Right forelimb (tissue), 1 donor: ENCODE measurements around the gene ZNF783.
"Not testable (repeated sequence)": the region's sequence is repeated elsewhere in the genome, so short reads cannot be mapped to it uniquely, and the experiment has no call there.

ENCODE experiments used
- DNase-seq: peaks from one replicate; pipeline ENCODE4 v3.0.0-alpha.2; 2018

ZNF783 gene

DNA sequence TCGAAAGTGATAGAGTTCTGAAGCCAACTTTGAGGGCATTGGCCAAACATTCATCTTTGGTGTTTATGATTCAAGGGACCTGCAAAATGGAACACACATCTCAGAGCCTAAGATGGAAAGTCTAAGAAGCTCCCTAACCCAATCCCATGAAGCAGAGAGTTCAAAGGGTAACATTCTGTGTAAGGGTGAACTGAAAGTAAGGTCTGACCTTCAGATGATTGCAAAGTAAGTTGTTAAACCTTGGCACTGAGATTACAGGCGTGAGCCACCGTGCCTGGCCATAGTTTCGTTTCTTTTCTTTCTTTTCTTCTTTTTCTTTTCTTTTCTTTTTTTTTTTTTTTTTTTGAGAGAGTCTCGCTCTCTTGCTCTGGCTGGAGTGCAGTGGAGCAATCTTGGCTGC, 20.3 kb upstream of the ZNF783 start:
- no peak for DNase-seq

DNA sequence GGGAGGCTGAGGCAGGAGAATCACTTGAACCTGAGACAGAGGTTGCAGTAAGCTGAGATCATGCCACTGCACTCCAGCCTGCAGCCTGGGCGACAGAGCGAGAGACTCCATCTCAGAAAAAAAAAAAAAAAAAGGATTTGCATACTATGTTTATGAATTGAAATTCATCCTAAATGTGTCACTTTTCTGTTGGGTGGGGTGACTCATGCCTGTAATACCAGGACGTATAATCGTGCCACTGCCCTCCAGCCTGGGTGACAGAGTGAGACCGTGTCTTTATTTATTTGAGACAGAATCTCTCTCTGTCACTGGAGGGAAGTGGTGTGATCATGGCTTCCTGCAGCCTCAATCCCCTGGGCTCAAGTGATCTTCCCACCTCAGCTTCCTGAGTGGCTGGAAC, 16.8 kb upstream of the ZNF783 start:
- DNase-seq, result no peak

DNA sequence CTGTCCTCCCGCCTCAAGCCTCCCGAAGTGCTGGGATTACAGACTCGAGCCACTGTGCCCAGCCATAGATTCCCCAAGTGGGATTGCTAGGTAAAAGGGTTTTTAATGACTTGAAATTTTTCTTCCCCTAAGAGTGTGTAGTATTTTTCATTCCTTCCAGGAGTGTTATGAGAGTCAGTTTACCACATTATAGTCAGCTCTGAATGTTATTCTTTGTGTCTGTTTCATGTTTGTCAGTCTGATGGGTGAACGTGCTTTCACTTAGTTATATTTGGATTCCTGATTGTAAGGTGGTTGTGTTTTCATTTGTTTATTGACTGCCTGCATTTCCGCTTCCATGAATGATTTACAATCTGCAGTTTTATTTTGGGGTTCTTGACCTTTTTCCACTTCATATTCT, 16.3 kb upstream of the ZNF783 start:
- no peak for DNase-seq

DNA sequence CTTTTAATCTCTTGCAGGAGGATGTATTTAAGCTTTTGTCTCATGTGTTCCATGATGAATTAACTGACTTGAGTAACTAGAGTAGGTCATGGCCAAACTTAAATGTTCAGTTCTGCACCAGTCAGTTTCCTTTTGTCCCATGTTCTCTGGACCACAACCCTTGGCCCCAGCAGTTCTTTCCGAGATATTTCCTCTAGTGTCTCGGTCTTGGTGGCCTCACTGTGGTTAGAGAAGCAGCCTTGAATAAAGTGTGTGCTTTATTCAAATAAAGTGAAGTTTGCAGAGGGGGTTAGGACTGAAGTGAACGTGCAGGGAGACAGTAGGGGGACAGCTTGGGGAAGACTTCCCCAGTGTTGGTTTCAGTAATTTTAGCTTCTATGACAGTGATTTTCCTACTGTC, 13.2 kb upstream of the ZNF783 start:
- no peak for DNase-seq

DNA sequence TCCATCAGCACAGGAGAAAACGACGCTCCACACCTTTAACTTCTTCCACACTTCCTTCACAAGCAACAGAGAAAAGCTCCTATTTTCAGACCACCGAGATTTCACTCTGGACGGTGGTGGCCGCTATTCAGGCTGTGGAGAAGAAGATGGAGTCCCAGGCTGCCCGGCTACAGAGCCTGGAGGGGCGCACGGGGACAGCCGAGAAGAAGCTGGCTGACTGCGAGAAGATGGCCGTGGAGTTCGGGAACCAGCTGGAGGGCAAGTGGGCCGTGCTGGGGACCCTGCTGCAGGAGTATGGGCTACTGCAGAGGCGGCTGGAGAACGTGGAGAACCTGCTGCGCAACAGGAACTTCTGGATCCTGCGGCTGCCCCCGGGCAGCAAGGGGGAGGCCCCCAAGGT, 11.8 kb upstream of the ZNF783 start:
- DNase-seq, result not testable (repeated sequence)

DNA sequence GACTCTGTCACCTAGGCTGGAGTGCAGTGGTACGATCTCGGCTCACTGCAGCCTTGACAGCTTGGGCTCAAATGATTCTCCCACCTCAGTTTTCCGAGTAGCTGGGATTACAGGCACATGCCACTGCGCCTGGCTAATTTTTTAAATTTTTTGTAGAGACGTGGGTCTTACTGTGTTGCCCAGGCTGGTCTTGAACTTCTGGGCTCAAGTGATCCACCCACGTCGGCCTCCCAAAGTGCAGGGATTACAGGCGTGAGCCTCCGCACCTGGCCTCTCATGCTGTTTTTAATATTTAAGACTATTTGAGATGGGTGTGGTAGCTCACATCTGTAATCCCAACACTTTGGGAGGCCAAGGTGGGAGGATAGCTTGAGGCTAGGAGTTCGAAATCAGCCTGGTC, 10.5 kb upstream of the ZNF783 start:
- not testable (repeated sequence) for DNase-seq

DNA sequence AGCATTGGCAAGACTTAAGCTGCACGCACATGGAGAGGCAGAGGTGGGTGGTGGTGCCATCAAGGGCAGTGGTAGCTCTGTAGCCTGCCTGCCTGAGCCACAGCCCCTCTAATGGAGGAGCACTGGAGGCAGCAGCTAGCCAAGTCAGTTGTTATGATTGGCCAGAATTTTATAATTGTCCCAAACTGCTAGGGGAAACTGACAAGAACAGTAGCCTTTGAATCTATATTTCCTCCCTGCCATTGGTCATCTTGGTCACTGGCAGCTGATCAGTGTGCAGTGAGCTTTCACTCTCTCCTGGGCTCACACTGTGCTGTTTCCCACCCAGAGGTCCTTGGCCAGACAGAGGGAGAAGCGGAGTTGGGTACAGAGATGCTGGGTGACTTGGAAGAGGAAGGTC, 9.6 kb upstream of the ZNF783 start:
- DNase-seq, result no peak

DNA sequence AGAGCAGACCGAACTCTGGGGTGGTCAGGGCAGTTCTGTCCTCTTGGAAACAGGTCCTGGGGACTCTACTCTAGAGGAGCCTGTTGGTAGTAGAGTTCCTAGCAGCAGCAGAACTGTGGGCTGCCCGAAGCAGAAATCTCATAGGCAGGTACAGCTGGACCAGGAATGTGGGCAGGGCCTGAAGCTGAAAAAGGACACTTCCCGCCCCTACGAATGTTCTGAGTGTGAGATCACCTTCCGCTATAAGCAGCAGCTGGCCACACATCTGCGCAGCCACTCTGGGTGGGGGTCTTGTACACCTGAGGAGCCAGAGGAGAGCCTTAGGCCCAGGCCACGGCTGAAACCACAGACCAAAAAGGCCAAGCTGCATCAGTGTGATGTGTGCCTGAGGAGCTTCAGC, 8.3 kb upstream of the ZNF783 start:
- no peak for DNase-seq

DNA sequence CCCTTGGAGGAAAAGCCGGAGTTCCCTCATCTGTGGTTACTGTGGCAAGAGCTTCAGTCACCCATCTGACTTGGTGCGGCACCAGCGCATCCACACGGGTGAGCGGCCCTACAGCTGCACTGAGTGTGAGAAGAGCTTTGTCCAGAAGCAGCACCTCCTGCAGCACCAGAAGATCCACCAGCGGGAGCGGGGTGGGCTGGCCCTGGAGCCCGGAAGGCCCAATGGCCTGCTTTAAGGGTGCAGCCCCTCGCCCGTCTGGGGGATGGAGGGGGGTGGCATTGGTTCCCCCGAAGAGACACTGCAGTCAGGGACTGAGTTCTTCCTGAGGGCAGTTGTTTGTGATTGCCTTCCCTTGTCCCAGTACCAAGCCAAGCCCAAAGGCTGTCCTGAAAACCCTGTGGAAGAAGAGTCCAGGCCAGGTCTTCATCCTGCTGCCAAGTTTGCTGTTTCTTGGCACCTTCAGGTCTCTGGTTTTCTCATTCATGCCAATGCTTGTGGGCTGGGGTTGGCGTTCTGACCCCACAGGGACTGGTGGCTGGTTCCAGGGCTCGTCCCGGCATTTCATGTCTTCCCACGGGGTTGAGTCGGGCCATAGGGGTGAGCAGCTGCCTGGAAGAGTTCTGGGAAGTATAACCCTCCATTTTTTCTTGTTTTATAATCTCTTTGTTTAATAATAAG, 7.7 kb upstream of the ZNF783 start:
- DNase-seq, result no peak

DNA sequence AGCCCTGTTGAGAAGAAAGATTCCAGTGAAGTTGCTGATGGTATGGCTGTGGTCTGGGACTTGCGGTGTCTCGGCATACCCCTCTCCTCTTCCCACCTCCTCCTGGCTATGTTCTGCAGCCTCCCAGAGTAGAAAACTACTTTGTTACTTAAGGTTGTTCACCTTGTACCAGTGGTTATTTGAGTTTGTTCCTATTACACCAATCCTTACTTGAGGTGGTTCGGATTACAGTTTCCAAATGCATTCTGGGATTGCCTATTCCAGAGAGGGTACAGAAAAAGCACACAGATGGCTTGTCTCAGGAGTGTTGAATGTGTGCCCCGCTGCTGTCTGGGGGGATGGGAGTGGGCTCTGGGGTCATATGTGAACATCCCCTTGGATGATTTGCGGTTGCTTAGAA, 6.8 kb upstream of the ZNF783 start:
- no peak for DNase-seq

DNA sequence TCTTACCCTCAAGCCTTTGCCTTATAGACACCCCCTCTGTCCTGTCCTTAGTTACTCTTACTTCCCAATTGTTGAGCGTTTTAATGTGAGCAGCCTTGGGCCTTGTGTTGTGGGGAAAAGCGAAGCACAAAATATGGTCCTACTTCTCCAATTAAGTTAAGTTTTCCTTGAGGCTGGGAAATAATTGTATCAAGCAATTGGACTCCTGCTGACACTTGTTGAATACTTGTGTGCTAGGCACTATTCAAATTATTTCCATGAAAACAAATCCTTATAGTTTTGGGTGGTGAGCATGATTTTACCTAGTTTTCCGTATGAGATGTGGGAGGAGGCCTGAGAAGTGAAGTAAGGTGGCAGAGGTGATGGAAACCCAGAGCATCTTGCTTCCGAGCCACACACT, 5.4 kb upstream of the ZNF783 start:
- DNase-seq, result no peak

DNA sequence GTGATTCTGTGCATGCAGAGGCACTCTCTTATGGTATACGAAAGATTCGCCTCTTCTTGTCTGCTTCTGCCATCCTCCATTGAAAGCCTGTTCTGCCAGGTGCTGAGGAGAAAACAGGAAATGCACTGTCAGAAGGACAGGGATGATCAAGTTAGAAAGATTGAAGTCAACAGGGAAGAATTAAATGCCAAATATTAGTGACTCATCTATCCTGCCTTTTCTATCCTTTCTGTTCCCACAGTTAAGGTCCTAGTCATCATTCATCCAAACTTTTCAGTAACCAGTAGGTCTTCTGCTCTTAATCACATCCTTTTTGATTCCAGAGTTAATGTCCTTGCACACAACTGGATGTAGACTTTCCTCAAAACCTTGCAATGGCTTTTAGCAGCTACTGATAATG, 4.8 kb upstream of the ZNF783 start:
- DNase-seq, result no peak

DNA sequence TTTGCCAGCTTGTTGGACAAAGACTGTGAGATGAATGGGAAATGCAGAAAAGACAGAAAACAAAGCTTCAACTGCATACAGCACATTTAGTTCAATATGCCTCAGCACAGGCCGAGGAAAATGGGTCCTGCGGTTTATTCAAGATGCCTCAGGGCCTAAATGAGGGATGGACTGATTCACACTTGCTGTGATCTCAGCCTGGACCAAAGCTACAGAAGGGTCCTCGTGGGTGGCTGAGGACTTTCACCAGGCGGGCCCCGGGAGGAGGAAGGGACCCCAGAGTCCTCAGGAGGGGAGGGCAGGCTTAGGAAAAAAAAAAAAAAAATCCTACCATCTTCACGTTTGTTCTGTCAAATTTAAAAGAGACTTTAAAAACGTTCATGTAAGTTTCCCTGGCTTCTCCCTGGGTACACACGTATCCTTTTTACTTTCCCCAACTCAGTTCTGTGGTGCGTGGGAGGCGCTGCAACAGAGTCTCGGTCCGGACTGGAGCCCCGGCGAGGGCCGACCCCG, 624 bp upstream of the ZNF783 start:
- no peak for DNase-seq

DNA sequence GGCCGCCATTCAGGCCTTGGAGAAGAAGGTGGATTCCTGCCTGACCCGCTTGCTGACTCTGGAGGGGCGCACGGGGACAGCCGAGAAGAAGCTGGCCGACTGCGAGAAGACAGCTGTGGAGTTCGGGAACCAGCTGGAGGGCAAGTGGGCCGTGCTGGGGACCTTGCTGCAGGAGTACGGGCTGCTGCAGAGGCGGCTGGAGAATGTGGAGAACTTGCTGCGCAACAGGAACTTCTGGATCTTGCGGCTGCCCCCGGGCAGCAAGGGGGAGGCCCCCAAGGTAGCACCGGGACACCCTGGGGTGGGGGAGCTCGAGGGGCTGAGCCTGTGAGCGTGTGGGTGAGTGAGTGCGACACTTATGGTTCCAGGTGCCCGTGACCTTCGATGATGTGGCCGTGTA, 4.5 kb downstream of the ZNF783 start:
- no peak for DNase-seq

DNA sequence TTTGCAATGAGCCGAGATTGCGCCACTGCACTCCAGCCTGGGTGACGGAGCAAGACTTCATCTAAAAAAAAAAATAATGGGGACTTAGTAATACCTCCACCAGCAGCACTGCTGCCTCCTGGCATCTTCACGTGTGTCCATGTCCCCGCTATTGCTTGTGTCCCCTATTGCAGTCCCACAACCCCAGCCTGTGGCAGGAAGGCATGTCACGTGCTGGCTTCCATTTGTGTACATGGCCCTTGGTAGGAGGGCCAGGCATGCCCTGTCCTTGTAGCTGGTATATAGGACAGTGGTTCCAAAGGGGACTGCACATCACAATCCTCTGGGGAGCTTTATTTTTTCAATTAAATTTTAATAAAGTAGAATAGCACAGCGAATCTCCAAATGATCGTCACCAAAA, 5.7 kb downstream of the ZNF783 start:
- DNase-seq, result no peak

DNA sequence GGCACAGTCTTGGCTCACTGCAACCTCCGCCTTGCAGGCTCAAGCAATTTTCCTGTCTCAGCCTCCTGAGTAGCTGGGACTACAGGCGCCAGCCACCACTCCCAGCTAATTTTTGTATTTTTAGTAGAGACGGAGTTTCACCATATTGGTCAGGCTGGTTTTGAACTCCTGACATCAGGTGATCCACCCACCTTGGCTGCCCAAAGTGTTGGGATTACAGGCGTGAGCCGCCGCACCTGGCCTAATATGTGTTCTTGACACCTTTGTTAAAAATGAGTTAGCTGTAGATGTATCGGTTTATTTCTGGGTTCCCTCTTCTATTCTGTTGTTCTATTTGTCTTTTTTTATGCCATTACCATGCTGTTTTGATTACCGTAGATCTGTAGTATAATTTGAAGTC, 12.4 kb downstream of the ZNF783 start:
- DNase-seq, result not testable (repeated sequence)

DNA sequence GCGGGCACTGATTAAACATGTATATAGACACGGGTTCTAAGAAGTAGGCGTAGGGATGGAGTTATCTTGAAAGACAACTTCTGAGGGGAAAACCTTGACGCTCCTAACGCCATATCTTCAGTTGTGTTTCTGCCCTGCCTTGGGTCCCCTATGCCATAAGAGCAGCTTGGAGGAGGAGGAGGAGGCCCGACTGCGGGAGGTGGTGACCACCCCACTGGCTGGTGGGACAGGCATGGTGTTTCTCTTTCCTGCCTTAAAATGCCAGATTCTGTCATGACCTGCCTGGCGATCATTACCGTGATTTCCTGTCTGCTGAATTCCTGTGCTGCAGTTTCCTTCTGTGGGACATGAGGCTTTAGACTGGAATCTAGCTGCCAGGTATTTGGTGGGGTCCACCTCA, 15.9 kb downstream of the ZNF783 start:
- DNase-seq, result no peak

DNA sequence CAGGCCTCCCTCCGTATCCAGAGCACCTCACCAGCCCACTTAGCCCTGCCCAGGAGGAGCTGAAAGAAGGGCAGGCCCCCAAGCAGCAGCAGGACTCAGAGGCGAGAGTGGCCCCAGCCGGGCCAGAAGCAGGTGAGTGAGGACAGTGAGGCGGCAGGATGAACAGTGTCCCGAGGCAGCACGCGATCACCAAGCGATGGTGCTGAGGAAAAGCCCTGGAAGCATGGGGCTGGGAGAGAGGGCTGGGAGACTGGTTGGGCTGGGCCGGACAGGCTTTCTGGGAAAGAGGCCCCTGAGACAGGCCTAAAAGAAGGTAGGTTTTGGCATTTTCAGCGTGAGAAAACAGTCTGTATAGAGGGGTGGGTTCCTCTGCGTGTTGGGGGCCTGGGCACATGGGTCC, 16.4 kb downstream of the ZNF783 start:
- no peak for DNase-seq

DNA sequence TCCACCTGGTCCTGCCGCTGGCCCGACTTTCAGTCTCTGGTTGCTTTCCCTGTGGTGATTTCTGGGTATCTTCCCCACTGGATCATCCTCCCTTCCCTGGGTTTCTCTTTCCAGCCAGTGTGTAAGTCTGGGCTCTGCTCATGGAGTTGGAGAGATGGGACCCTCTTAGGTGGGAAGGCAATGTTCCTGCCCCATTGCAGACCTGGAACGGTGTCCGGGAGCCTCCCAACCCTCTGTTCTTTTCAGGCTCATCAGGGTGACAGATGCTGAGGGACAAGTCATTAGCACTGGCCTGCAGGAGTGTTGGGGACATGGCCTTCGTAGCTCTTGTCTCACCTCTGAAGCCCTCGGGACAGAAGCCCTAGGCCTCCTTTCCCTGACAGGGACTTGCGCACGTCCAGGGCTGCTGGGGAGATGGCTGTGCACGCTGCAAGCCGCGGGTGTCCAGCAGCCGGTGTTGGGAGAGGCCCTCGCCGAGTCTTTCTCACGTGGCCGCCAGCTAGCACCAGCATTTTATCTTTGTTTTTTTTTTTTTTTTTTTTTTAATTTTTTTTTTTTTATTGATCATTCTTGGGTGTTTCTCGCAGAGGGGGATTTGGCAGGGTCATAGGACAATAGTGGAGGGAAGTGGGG, 17.2 kb downstream of the ZNF783 start:
- DNase-seq, result no peak

DNA sequence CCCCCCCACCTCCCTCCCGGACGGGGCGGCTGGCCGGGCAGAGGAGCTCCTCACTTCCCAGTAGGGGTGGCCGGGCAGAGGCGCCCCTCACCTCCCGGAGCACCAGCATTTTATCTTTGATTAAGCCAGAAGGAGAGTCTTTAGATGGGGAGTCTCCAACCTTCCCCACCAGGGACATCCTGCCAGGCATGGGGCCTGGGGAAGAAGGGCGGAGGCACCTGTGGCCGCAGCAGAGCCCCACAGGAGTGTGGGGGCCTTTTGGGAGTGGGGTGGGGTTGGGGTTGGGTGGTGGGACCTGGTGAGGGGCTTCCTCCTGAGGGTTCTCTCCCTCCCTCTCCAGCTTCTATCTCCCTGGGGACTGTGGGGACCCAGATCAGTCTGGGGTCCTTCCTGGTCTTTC, 18.2 kb downstream of the ZNF783 start:
- DNase-seq, result no peak

DNA sequence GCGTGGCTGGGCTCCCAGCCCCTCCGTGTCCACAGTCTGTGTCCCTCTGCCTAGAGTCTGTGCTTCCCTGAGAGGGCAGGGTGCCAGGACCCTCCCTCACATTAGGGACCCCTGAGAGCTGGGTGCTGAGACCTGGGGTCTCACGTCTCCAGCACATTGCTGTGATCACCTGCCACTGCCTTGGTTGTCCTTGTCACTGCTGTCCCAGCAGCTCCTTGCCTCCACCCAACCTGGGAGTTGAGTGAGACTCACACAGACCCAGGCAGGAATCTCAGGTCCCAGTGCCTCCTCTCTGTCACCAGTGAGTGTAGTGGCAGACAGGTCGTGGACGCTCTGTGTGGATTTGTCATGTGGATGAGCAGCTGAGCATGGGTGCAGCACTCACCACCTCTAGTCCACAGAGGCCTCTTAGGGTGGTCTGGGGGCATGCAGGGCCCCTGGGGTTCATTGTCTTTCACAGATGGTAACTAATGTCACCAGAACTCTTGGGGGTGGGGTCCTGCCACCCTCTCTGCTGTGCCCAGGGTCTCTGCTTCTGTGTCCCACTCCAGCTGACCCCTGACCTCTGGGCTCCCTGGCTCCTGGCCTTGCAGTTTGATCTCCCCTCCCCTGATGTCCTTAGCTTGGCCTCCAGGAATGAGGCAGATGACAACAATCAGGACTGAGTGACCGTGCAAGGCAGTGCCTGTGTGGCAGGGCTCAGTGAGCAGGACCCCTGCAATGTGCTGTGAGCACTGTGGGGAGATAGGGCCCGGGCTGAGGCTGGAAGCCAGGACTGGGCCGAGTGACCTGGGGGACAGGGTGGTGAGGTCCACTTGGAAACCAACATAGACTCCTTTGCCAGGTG, 18.9 kb downstream of the ZNF783 start:
- no peak for DNase-seq

DNA sequence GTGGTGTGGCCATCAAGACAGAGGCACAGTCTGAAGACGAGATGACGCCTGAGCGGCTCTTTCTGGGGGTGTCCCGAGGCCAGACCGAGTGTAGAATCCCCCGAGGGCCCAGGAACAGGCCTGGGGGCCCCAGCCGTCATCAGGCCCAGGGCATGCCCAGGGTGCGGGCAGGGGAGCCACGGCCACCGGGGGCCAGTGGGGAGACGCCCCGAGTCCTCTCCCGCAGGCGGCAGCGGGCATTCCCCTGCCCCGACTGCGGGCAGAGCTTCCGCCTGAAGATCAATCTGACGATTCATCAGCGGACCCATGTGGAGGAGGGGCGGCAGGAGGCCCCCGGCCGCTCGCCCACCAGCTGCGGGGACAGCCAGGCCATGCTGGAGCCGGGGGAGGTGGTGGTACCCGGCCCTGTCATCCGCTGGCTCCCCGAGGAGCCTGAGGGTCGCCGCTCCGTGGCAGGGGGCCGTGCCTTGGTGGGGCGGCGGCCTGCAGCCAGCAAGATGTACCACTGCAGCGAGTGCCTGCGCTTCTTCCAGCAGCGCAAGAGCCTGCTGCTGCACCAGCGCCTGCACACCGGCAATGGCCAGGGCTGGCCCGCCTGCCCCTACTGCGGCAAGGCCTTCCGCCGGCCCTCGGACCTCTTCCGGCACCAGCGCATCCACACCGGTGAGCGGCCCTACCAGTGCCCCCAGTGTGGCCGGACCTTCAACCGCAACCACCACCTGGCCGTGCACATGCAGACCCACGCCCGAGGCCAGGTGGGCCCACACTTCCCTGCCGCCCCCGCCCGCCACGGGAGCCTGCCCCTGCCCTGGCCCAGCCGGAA, 19.7 kb downstream of the ZNF783 start:
- DNase-seq, result no peak

DNA sequence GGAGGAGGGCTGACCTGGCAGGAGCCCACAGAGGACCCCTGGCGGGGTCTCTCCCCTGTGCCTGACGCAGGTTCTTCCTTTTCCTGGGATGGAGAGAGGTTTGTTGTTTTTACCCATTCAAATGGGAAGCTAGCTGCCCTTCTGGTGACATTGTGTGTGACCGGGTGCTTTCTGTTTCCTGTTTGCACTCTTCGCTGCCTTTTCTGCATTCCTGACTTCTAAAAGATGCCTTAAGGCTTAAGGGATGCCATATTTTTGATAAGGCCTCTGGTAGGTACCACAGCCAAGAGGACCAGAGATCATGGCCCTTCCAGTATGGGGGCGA, 20.3 kb downstream of the ZNF783 start:
- no peak for DNase-seq
